GM19043 (cell line): ENCODE results near the gene AIF1.
"Not testable (repeated sequence)": the region's sequence is repeated elsewhere in the genome, so short reads cannot be mapped to it uniquely, and the experiment has no call there.

ENCODE experiments used
- ATAC-seq: cut with Tn5 transposase; IDR thresholded peaks from one replicate; pipeline ENCODE4 v1.9.1; 2021; ENCODE audit warnings: low read depth; ENCODE audit not compliant: unreplicated experiment

Gene AIF1

DNA sequence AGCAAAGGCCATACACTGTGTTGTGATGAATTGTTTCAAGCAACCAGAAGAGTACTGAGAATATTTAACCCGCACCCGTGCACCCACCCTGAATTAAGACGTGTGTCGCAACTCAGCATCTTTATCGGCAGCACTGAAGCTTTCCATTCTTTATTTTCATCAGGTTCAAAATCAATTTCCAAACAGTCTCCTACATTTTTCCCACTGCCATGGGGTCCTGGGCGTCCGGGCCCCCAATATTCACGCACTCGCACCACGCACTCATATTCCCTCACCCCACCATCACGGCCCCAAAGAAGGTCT is 34.6 kb upstream of the AIF1 start:
- ATAC-seq = no peak

DNA sequence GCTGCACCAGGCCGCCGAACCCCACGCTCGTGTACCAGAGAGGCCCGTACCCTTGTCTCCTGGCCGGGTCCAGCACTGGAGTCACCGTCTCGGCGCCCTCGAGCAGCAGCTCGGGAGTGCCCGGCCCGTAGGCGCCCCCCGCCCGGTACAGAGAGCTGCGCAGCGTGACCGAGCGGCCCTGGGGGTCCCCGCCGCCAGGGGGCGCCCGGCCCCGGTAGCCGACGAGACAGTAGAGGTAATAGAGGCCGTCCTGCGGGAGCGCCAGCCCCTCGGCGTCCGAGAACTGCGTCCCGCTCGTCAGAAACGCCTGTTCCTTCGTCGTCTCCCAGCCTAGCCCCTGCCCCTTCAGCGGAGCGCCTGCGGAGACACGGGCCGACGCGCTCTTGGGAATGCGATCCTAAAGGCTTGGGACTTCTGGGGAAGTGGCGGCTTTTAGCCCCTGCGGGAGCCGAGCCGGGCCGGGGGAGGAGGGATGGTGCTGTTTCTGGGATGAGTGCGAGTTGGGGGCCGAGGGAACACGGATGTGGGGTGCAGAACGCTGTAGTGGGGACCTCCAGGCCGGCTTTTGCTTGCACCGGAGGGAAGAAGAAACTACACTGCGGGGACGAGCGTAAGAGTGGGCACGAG is 34.1 kb upstream of the AIF1 start:
- peak; percentile 58 for ATAC-seq

DNA sequence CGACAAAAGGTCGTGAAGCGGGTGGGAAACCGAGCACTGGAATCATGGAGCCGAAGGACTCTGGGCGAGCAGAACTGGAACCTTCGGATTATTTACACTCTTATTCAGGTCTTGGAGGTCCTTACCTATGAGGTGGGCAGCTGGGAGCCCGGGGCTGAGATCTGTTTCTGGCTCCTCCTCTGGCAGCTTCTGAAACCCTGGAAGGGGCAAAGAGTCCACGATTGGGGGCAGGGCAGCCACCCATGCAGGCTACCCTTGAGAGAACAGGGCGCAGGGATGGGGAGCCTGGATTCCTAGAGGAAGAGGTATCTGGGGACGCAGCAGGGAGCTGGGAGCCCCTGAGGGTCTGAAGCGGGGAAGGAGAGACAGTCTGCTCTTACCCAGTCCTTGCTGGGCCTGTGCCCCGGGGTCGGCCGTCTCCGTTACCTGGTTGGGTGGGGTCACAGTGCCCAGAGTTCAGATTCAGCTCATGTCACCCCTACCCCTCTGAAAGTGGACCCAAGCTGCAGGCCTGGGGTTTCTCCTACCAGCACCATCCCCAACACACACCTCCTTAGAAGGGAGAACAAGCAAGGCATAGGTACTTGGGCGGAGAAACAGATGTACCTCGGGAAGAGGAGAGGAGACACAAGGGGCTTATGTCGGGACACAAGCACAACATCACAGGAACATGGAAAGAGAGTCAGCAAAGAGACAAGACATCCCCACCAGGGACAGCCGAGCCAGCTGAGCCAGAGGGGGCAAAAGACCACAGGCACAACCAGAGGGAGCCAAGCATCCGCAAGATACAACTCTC is 33.4 kb upstream of the AIF1 start:
- ATAC-seq = no peak

DNA sequence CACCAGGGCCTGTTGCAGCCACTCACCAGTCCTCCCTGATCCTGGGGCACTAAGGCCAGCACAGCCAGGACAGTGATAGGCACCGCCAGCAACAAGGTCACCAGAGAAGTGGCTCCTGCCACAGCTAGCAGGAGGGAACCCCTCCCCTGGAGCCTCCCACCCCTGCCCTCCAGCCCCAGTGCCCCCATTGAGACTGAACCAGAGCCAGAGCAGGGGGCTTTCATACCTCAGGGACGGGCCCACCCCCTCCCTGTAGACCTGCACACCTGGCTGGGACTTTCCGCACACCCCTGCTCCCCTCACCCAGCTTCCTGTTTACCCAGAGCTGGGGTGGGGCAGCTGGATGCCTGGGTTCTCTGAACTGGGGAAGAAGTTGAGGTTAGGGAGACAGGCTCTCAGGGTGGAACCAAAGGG is 32.8 kb upstream of the AIF1 start, which contains the start of gene LTB:
LTB (minus strand) TSS at position 195 of the 414 bp plus-strand sequence; CDS start at position 188, 7 bp downstream.
- no peak for ATAC-seq

DNA sequence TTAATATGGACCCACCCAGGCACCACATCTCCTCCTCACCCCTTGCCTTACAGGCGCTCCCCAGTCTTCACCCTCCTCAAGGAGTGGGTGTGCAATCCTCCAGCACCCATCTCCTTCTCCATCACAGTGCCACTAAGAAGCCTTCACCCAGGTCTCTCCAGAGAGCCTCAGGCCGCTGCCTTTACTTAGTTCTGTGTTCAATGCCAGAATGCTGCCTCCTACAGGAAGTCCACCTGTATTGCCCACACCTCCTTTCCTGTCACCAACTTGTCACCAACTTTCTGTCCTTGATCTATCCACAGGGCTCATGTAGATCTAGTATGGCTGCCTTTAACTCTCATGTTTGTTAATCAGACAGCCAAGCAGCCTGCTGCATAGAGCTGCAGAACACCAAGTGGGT is 29.5 kb upstream of the AIF1 start:
- no peak for ATAC-seq

DNA sequence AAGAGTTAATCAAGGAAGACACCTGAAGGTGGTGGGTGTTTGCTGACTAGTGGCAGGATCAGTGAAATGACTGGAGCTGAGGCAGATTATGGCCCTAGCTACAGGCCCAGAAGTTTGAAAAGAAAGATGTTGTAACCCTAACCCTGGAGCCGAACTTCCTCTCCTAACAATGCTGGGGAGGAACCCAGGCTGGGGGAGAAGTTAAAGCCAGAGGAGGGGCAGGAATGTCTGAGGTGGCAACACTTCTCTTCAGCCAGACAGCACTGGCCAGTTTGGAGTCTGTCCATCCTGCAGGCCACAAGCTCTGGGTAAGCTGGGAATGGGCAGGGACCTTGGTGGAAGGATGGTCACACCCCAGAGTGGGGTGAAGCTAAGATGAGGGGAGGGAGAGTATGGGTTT is 29.0 kb upstream of the AIF1 start, which contains the start of gene LST1:
LST1 (plus strand) TSS at position 270 of the 400 bp plus-strand sequence. CDS start 1,023 bp downstream, outside the sequence.
- ATAC-seq = no peak

DNA sequence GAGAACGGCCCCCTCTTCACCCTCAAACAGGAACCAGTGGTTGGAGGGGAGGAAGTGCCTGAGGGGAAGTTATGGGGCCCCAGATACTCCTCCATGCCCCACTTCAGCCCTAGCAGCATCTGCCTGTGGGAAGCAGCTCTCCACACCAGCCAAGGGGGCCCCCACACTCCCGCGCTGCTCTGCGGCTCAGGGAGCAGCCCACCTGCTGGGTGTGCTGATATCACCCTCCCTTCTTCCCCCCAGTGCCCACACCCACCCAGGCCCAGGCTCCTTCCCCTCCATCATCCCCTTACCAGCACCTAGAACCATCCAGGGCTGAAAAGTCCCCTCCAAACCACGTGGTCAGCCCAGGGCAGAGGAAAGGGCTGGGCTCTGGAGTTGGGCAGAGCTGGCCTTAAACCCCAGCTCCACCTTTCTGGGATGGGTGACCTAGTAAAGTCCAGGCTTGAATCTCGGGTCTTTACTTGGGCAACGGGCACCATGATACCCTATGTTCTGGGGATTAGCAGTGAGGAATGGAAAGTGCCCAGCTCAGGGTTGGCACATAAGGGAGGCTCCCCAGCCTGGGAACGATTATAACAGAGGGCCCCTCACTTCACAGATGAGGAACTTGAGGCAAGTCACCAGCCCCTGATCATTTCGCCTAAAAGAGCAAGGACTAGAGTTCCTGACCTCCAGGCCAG is 28.3 kb upstream of the AIF1 start:
- ATAC-seq = no peak

DNA sequence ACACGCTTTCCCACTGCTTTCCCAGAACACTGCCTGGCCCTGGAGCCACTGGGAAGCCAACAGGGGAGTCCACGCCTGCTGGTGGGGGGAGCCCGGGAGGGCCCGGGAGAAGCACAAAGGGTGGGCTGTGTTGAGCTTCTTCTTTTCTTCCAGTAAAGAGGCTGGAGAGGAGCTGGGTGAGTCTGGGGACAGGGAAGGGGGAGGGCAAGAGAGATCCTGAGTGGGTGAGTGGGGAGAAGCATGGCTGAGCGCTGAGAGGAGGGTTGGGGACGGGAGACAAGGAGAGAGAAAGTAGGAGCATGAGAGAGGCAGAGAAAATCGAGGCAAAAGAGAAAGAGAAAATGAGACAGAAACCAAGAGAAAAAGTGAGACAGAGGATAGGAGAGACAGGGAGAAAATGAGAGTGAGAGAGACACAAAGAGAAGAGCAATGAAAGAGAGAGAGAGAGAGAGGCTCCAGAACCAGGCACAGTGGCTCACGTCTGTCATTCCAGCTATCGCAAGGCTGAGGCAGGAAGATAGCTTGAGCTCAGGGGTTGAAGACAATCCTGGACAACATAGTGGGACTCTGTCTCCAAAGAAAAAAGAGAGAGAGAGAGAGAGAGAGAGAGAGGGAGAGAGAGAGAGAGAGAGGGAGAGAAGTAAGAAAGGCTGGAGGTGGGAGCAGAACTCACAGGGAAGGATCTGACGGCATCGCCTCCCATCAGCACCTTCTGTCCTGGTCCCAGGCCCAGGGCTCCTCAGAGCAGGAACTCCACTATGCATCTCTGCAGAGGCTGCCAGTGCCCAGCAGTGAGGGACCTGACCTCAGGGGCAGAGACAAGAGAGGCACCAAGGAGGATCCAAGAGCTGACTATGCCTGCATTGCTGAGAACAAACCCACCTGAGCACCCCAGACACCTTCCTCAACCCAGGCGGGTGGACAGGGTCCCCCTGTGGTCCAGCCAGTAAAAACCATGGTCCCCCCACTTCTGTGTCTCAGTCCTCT is 26.9 kb upstream of the AIF1 start:
- no peak for ATAC-seq

DNA sequence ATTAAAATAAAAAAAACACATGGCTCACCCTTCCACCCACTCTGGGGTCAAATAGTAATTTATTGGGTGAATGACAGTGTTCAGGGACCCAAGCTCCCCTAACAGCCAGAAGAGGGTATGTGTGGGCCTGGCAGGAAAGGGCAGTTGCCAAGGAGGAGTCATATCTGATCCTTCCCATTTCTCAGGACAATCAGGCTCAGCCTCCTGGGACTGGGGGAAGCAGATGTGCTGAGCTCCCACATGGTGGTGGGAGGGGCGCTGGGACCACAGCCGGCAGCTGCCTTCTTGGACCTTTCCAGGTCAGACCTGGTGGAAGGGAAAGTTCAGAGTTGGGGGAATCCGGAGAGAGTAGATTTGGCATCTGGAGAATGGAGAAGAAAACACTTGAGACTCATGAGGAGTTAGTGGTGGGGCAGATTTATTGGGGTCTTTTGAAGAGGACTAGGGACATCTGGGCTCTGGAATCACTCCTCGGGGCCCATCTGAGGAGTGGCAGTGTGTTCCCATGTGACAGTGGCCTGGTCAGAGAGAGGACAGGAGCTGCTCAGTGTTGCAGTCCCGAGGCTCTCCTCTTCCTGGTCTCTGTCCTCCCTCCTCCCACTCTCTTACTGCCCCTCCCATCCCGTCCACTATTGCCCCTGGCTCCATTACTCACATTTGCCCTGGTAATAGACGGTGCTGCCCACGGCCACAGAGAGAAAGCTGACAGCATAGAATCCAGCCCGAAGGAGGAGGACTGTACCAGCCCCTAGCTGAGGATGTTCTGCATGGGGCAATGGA is 26.0 kb upstream of the AIF1 start:
- ATAC-seq = no peak

DNA sequence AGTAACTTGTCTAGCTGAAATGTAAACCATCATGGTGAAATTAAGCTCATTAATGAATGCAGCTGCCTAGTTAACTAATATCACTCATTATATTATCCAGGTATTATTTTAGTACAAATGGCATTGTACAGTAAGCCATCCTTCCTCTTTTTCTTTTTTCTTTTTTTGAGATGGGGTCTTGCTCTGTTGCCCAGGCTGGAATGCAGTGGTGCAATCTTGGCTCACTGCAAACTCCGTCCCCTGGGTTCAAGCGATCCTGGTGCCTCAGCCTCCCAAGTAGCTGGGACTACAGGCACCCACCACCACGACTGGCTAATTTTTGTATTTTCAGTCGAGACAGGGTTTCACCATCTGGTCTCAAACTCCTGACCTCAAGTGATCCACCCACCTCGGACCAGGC is 24.3 kb upstream of the AIF1 start:
- not testable (repeated sequence) for ATAC-seq

DNA sequence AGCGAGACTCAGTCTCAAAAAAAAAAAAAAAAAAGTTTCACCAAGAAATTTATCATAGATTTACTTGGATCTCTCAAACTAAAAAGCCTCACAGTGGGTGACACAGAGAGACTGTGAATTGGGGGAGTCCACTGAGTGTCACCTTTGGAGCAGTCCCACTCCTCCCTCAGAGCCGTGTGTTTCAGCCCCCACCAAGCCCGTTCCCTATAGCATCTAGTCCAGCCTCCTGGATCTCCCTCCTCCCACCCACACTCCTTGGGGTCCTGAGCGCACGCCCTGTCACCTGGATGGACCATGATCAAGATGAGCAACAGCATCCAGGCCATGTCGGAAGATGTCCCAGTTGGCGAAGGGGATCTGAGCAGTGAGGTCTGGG is 22.6 kb upstream of the AIF1 start:
- ATAC-seq = peak; percentile 28

DNA sequence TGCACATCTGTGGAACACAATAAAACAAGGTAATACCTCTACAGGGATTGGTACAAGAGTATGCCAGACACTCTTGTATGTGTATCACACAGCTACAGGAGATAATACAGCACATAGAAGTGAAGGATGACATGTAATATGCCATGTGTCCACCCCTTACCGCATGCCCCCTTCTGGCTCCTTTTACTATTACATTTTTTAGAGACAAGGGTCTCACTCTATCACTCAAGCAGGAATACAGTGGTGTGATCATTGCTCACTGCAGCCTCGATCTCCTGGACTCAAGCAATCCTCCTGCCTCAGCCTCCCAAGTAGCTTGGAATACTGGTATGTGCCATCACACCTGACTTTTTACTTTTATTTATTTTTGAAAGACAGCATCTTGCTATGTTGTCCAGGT is 18.0 kb upstream of the AIF1 start:
- no peak for ATAC-seq

DNA sequence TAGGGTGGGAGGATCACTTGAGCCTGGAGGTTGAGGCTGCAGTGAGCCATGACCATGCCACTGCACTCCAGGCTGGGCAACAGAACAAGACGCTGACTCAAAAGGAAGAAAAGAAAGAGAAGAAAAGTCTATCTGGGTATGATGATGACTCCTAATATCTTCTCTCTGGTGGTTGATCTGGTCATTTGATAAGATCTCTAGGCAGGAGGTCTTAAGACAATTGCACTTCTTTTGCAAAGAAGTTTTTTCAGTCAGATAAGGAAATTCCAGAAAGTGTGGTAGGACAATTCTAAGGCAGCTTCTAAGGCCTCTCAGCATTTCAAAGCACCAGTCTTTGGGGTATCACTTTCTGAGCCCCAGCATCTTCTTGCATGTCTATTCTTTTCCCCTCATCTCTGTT is 7.7 kb upstream of the AIF1 start:
- no peak for ATAC-seq

DNA sequence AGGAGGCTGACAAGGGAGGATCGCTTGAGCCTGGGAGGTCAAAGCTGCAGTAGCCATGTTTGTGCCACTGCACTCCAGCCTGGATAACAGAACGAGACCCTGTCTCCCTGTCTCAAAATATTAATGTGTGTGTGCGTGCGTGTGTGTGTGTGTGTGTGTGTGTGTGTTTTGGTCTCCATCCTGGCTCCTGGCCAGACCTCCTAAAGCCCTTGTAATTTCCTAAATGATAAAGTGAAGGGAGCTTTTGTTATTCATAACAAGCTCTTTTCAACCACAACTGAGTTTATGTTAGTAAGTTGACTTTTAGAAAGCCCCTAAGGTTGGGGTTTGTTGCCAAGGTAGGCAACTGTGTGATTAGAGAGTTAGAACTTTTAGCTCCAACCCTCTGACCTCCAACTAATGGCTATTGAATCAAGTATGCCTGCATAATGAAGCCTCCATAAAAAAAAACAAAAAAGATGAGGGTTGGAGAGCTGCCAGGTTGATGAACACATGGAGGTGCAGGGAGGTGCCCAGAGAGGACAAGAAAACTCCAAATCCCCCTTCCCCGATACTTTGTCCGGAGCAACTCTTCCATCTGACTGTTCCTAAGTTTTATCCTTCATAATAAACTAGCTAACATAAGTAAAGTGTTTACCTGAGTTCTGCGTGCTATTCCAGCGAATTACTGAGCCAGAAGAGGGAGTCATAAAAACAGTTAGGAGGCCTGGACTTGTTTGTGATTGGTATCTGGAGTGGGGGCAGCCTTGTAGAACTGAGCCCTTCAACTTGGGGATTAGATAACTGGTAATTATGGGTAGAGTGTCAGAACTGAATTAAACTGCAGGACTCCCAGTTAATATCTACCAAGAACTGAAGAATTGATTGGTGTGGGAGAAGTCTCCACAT is 5.3 kb upstream of the AIF1 start:
- ATAC-seq = no peak

DNA sequence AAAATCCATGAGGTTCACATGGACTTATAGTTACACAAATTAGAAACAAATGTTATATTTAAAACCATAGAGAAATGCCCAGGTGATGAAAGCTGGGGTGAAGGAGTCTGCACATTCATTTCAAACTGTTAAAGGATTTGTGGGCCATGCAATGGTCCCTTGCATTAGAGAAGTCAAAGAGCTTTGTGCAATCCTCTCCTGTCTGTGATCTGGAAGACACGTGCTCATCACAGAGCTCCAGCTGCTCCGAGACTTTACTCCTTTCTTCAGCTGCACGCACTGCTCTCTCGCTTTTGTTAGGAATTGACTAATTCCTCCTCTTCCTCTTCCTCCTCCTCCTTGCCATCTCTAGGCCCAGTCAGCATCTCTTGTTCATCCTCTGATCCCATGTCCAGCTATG is 4.1 kb upstream of the AIF1 start:
- no peak for ATAC-seq

DNA sequence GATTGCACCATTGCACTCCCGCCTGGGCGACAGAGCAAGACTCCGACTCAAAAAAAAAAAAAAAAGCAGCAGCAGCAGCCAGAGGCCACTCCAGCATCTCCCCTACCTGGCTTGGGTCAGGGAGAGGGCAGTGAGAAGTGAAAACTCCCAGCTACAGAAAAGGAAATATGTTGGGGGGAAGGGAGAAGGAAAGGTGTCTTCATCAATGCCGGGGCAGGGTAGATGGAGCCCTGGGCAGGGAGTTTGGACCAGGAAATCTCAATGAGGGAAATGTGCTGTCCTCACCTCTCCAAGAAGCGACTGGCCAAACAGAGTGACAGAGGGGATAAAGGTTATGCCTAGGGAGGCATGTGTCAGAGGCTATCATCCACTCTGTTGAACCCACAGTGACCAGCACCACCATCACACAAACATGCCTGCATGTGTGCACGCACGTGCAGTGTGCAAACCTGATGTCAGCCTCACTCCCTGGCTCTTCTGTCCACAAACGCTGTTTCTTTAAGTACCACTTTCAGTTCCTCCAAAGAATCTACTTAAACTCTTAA is 887 bp upstream of the AIF1 start:
- ATAC-seq = no peak

DNA sequence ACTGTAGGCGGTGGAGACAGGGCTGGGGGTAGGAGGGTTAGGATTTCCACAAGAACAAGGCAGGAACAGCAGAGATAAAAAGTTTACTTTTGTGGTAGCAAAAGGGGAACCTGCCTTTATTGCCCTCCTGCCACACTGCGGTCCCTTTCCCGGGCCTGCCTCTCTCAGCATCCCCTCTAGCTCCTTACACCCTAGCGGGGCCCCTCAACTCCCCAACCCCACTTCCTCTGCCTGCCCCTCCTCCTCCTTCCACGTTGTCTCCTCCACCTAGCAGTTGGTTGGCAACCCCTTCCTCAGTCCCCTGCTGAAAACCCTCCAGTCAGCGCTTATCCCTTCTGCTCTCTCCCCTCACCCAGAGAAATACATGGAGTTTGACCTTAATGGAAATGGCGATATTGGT is 714 bp downstream of the AIF1 start:
- no peak for ATAC-seq

DNA sequence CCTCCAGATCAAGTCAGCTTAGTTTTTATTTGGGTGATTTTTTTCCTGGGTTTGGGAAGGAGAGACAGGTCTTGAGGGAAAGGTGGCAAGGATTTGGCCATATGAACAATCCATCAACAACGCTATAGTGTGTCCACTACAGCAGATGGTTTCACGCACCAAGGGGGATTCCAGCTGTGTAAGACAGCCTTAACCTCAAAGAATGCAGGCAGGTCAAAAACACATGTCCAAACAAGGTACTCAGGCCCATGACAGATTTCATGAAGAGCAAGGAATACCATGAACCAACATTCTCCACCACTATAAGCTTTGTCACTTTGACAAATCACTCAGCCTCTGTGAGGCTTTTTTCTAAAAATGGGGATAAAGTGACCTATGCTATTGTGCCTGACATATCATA is 2.0 kb downstream of the AIF1 start:
- no peak for ATAC-seq
